Activated CD8-positive, alpha-beta memory T cell treated with anti-CD3 and anti-CD28 coated beads, Interleukin-2, amount 50 U/mL, for 48 hours (primary cell): ENCODE measurements around the gene HADH.

Experiments used
- DNase-seq: peaks from one replicate; pipeline ENCODE4 v3.0.0-alpha.2; 2020

Gene HADH

DNA sequence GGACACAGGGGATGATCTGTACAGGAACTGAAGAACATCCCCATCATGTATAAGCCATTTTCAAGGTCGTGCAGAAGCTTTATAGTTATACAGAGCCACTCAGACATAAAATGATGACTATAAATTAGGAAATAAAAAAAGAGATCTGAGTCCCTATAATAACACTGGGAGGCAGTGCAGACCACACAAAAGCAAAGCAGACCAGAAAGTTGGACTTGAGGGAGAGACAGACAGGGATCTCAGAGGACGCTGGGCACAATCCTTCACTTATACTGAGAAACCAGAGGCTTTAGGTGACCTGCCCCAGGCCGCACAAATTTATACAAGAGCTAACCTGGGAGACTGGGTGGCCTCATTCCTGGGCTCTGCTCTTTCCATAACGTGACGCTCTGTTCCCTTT, 70.5 kb downstream of the HADH start:
- DNase-seq, result no peak

GRCh38 chr4:108060686-108061321, 71.1 kb downstream of the HADH start:
- DNase-seq, result no peak

GRCh38 chr4:108068442-108068841, 78.8 kb downstream of the HADH start:
- no peak for DNase-seq

- no peak for DNase-seq
These were observed 81.1 kb downstream of the HADH start for GRCh38 chr4:108070775-108071174.

GRCh38 chr4:108072300-108072699, 82.6 kb downstream of the HADH start:
- DNase-seq, result no peak

- no peak for DNase-seq
These were observed 88.5 kb downstream of the HADH start for GRCh38 chr4:108078024-108078733.

DNA sequence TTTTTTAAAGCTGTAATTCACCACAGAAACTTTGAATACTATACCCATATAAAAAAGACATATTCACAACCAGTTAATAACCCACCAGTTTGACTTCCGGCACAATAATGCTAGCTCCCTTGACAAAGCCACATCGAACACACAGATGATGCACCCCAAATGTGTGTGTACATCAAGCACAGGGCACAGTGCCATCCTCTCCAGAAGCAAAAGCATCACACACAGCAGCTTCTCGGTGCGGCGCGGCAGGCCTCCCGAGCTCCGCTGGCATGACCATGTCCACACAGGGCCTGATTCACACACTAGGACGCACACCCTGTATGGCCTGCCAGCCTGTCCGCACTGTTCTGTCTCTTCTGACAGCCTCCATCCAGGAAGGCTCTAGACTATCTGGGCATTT, 91.1 kb downstream of the HADH start:
- peak; percentile 69 for DNase-seq

- no peak for DNase-seq
These were observed 91.6 kb downstream of the HADH start for GRCh38 chr4:108081256-108081655.
